Upper lobe of right lung (tissue), 1 donor: Measurements from ENCODE around the gene CEACAM5. TPM values are rescaled to one million over a fixed set of nuclear protein-coding genes. Genes with fewer than 3 reads are reported as not detected.

Experiments used
- ATAC-seq: fragments of 200-7000 bp; cut with Tn5 transposase; one replicate; pipeline ENCODE4 v1.9.1; 2020; ENCODE audit warnings: mild to moderate bottlenecking, moderate library complexity
- DNase-seq: peaks from one replicate; pipeline ENCODE4 v3.0.0-alpha.2; 2020
- H3K27ac ChIP-seq: fragments of 200-600 bp; one replicate; pipeline ENCODE4 v1.8.0; 2022
- H3K27me3 ChIP-seq: fragments of 200-600 bp; one replicate; pipeline ENCODE4 v1.8.0; 2022; ENCODE audit warnings: mild to moderate bottlenecking
- H3K36me3 ChIP-seq: fragments of 200-600 bp; one replicate; pipeline ENCODE4 v1.8.0; 2022
- H3K4me1 ChIP-seq: fragments of 200-600 bp; one replicate; pipeline ENCODE4 v1.8.0; 2022
- H3K4me3 ChIP-seq: fragments of 200-600 bp; one replicate; pipeline ENCODE4 v1.8.0; 2022; ENCODE audit warnings: mild to moderate bottlenecking
- H3K9me3 ChIP-seq: fragments of 200-600 bp; one replicate; pipeline ENCODE4 v1.8.0; 2022
- intact Hi-C: fragments of 100-400 bp; cut with DNase I; formaldehyde crosslinking; loops from one replicate; pipeline ENCODE4 v1.11.0; 2022
- total RNA-seq: library from RNA; stranded (reverse); fragmentation: NEBNext Ultra II Directional; extraction: Animal tissue kit (Norgen Biotek cat#: 25700); gene quantifications from one replicate; pipeline ENCODE4 v1.2.1, GENCODE V29; 2021
- TF ChIP-seq, protein P1 (sequence below): fragments of 200-600 bp; IDR thresholded peaks from one replicate; pipeline ENCODE4 v1.8.0; 2022; ENCODE audit warnings: antibody characterized with exemption
- donor health status: DM: no; HTN: yes; CAD: no; lungs with severe emphysema.

Gene CEACAM5
- total RNA-seq, 1 donor from 2014 or later, result 35.0 TPM

- no peak overlapping the region for H3K4me3 ChIP-seq
- ATAC-seq (peak; percentile 78), DNase-seq (peak; percentile 63)
Observed at GRCh38 chr19:41691268-41691970, 17.0 kb upstream of the CEACAM5 start.

GRCh38 chr19:41694196-41694595 lies 14.2 kb upstream of the CEACAM5 start:
- Histone ChIP-seq H3K27me3 (no peaks in the 10 kb centered on the region), H3K4me1 (no peaks in the 10 kb centered on the region), H3K4me3 (no peak overlapping the region), H3K27ac (no peak overlapping the region), H3K36me3 (no peaks in the 10 kb centered on the region), H3K9me3 (no peaks in the 10 kb centered on the region)
- ATAC-seq (no peak), DNase-seq (no peak)
- intact Hi-C loops, result no loop called here
- TF ChIP-seq, protein P1, sequence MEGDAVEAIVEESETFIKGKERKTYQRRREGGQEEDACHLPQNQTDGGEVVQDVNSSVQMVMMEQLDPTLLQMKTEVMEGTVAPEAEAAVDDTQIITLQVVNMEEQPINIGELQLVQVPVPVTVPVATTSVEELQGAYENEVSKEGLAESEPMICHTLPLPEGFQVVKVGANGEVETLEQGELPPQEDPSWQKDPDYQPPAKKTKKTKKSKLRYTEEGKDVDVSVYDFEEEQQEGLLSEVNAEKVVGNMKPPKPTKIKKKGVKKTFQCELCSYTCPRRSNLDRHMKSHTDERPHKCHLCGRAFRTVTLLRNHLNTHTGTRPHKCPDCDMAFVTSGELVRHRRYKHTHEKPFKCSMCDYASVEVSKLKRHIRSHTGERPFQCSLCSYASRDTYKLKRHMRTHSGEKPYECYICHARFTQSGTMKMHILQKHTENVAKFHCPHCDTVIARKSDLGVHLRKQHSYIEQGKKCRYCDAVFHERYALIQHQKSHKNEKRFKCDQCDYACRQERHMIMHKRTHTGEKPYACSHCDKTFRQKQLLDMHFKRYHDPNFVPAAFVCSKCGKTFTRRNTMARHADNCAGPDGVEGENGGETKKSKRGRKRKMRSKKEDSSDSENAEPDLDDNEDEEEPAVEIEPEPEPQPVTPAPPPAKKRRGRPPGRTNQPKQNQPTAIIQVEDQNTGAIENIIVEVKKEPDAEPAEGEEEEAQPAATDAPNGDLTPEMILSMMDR, result no peak

More at GRCh38 chr19:41691268-41691970, 17.0 kb upstream of the CEACAM5 start:
- Histone ChIP-seq H3K36me3 (no peaks in the 10 kb centered on the region), H3K27ac (no peak overlapping the region), H3K27me3 (no peaks in the 10 kb centered on the region), H3K4me1 (no peaks in the 10 kb centered on the region), H3K9me3 (no peaks in the 10 kb centered on the region)
- intact Hi-C loops, result no loop called here
- TF ChIP-seq, protein P1, result peak; percentile 59

GRCh38 chr19:41694831-41695635 lies 13.4 kb upstream of the CEACAM5 start:
- Histone ChIP-seq H3K36me3 (no peaks in the 10 kb centered on the region), H3K9me3 (no peaks in the 10 kb centered on the region), H3K27ac (no peak overlapping the region), H3K4me1 (no peaks in the 10 kb centered on the region), H3K27me3 (no peaks in the 10 kb centered on the region), H3K4me3 (no peak overlapping the region)
- TF ChIP-seq, protein P1, result no peak
- intact Hi-C loops, result no loop called here
- no peak for ATAC-seq
- peak; percentile 54 for DNase-seq

DNA sequence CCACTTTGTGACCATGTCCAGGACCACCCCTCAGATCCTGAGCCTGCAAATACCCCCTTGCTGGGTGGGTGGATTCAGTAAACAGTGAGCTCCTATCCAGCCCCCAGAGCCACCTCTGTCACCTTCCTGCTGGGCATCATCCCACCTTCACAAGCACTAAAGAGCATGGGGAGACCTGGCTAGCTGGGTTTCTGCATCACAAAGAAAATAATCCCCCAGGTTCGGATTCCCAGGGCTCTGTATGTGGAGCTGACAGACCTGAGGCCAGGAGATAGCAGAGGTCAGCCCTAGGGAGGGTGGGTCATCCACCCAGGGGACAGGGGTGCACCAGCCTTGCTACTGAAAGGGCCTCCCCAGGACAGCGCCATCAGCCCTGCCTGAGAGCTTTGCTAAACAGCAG lies 12.7 kb upstream of the CEACAM5 start:
- ATAC-seq (no peak), DNase-seq (peak; percentile 30)
- Histone ChIP-seq H3K27ac (no peak overlapping the region), H3K36me3 (no peaks in the 10 kb centered on the region), H3K9me3 (no peaks in the 10 kb centered on the region), H3K4me3 (no peak overlapping the region), H3K4me1 (no peaks in the 10 kb centered on the region), H3K27me3 (no peaks in the 10 kb centered on the region)
- intact Hi-C loops, result no loop called here
- TF ChIP-seq, protein P1, result no peak

GRCh38 chr19:41696402-41697197 lies 11.8 kb upstream of the CEACAM5 start:
- no peak for ATAC-seq
- H3K4me1 ChIP-seq, result no peaks in the 10 kb centered on the region

More at GRCh38 chr19:41696402-41697197, 11.8 kb upstream of the CEACAM5 start:
- TF ChIP-seq, protein P1, result no peak
- no peaks in the 10 kb centered on the region for H3K36me3 ChIP-seq
- H3K27me3 ChIP-seq, result no peaks in the 10 kb centered on the region
- H3K27ac ChIP-seq, result no peak overlapping the region
- no peaks in the 10 kb centered on the region for H3K9me3 ChIP-seq
- DNase-seq, result peak; percentile 53
- no peak overlapping the region for H3K4me3 ChIP-seq
- intact Hi-C loops, result no loop called here
